Measurements from ENCODE around the gene ERGIC1. TPM values are rescaled to one million over a fixed set of nuclear protein-coding genes. Genes with fewer than 3 reads are reported as not detected.
A peak's percentile ranks its signal among the peaks of the same experiment; 100 is the strongest.

The ERGIC1 gene
- total RNA-seq, 1 experiment from 2014 or later, result 202 TPM

GRCh38 chr5:172898843-172899369 is 64.9 kb downstream of the ERGIC1 start:
- DNase-seq (ENCODE audit: low read depth in 1 of 2, low spot score in 2 of 2), result no peak
- Histone ChIP-seq H3K27ac (peak overlapping the region; percentile 86), H3K27me3 (replicated peaks) (no peaks in the 10 kb centered on the region), H3K36me3 (peaks cover 46% of the 10 kb centered on the region), H3K9me3 (replicated peaks) (no peaks in the 10 kb centered on the region), H3K4me3 (no peak overlapping the region), H3K4me1 (replicated peaks) (peaks cover 84% of the 10 kb centered on the region)

- no peak overlapping the region for H3K4me3 ChIP-seq
- DNase-seq (ENCODE audit: low read depth in 1 of 2, low spot score in 2 of 2), result no peak
- peak overlapping the region; percentile 95; the same call in 1 of the 2 replicates for H3K27ac ChIP-seq
- H3K9me3 ChIP-seq (replicated peaks), result no peaks in the 10 kb centered on the region
- H3K4me1 ChIP-seq (replicated peaks), result peaks cover 89% of the 10 kb centered on the region
- H3K27me3 ChIP-seq (replicated peaks), result no peaks in the 10 kb centered on the region
- H3K36me3 ChIP-seq, result peaks cover 49% of the 10 kb centered on the region
Observed at GRCh38 chr5:172899436-172899835, 65.4 kb downstream of the ERGIC1 start.

GRCh38 chr5:172901012-172901780 is 67.1 kb downstream of the ERGIC1 start:
- Histone ChIP-seq H3K9me3 (replicated peaks) (no peaks in the 10 kb centered on the region), H3K4me1 (replicated peaks) (peaks cover 96% of the 10 kb centered on the region), H3K4me3 (peak overlapping the region; percentile 8), H3K27ac (peak overlapping the region; percentile 95), H3K27me3 (replicated peaks) (no peaks in the 10 kb centered on the region), H3K36me3 (peaks cover 55% of the 10 kb centered on the region)
- peak; percentile 98 for DNase-seq (ENCODE audit: low read depth in 1 of 2, low spot score in 2 of 2)

- Histone ChIP-seq H3K27ac (peak overlapping the region; percentile 95), H3K9me3 (replicated peaks) (no peaks in the 10 kb centered on the region), H3K27me3 (replicated peaks) (no peaks in the 10 kb centered on the region), H3K4me1 (replicated peaks) (peaks cover 96% of the 10 kb centered on the region), H3K4me3 (no peak overlapping the region), H3K36me3 (peaks cover 47% of the 10 kb centered on the region)
- DNase-seq (ENCODE audit: low read depth in 1 of 2, low spot score in 2 of 2), result peak; percentile 96 to 99
Observed at GRCh38 chr5:172901788-172902496, 67.9 kb downstream of the ERGIC1 start.

GRCh38 chr5:172902497-172903472 is 68.7 kb downstream of the ERGIC1 start:
- Histone ChIP-seq H3K27ac (peak overlapping the region; percentile 95), H3K27me3 (replicated peaks) (no peaks in the 10 kb centered on the region), H3K9me3 (replicated peaks) (no peaks in the 10 kb centered on the region), H3K4me3 (no peak overlapping the region), H3K36me3 (peaks cover 46% of the 10 kb centered on the region), H3K4me1 (replicated peaks) (peaks cover 90% of the 10 kb centered on the region)
- peak; percentile 99 to 100 for DNase-seq (ENCODE audit: low read depth in 1 of 2, low spot score in 2 of 2)

GRCh38 chr5:172903790-172904189 is 69.7 kb downstream of the ERGIC1 start:
- Histone ChIP-seq H3K9me3 (replicated peaks) (no peaks in the 10 kb centered on the region), H3K27me3 (replicated peaks) (no peaks in the 10 kb centered on the region), H3K36me3 (peaks cover 42% of the 10 kb centered on the region), H3K4me1 (replicated peaks) (peaks cover 83% of the 10 kb centered on the region), H3K27ac (peak overlapping the region; percentile 95), H3K4me3 (no peak overlapping the region)
- DNase-seq (ENCODE audit: low read depth in 1 of 2, low spot score in 2 of 2), result peak; percentile 94 to 96

- H3K36me3 ChIP-seq, result peaks cover 41% of the 10 kb centered on the region
- no peak overlapping the region for H3K4me3 ChIP-seq
- peaks cover 78% of the 10 kb centered on the region for H3K4me1 ChIP-seq (replicated peaks)
- H3K9me3 ChIP-seq (replicated peaks), result no peaks in the 10 kb centered on the region
- H3K27me3 ChIP-seq (replicated peaks), result no peaks in the 10 kb centered on the region
- peak overlapping the region; percentile 95 for H3K27ac ChIP-seq
- no peak for DNase-seq (ENCODE audit: low read depth in 1 of 2, low spot score in 2 of 2)
Observed at GRCh38 chr5:172904312-172904642, 70.2 kb downstream of the ERGIC1 start.

- Histone ChIP-seq H3K27ac (peak overlapping the region; percentile 95), H3K4me1 (replicated peaks) (peaks cover 73% of the 10 kb centered on the region), H3K9me3 (replicated peaks) (no peaks in the 10 kb centered on the region), H3K36me3 (peaks cover 39% of the 10 kb centered on the region), H3K4me3 (no peak overlapping the region), H3K27me3 (replicated peaks) (no peaks in the 10 kb centered on the region)
- peak; percentile 77 to 82 for DNase-seq (ENCODE audit: low read depth in 1 of 2, low spot score in 2 of 2)
Observed at GRCh38 chr5:172904643-172905345, 70.7 kb downstream of the ERGIC1 start.

- H3K27ac ChIP-seq, result peak overlapping the region; percentile 95
- peaks cover 65% of the 10 kb centered on the region for H3K4me1 ChIP-seq (replicated peaks)
- DNase-seq (ENCODE audit: low read depth in 1 of 2, low spot score in 2 of 2), result no peak
- H3K27me3 ChIP-seq (replicated peaks), result no peaks in the 10 kb centered on the region
- H3K9me3 ChIP-seq (replicated peaks), result no peaks in the 10 kb centered on the region
- peaks cover 39% of the 10 kb centered on the region for H3K36me3 ChIP-seq
- no peak overlapping the region for H3K4me3 ChIP-seq
Observed at GRCh38 chr5:172905346-172906140, 71.5 kb downstream of the ERGIC1 start.

- peaks cover 40% of the 10 kb centered on the region for H3K36me3 ChIP-seq
- H3K27ac ChIP-seq, result peak overlapping the region; percentile 95
- peak in 1 of 2 experiments; percentile 72 for DNase-seq (ENCODE audit: low read depth in 1 of 2, low spot score in 2 of 2)
- H3K4me1 ChIP-seq (replicated peaks), result peaks cover 65% of the 10 kb centered on the region
- no peaks in the 10 kb centered on the region for H3K9me3 ChIP-seq (replicated peaks)
- H3K27me3 ChIP-seq (replicated peaks), result no peaks in the 10 kb centered on the region
- no peak overlapping the region for H3K4me3 ChIP-seq
Observed at GRCh38 chr5:172906436-172906835, 72.4 kb downstream of the ERGIC1 start.

- Histone ChIP-seq H3K4me3 (no peak overlapping the region), H3K4me1 (replicated peaks) (peaks cover 63% of the 10 kb centered on the region), H3K36me3 (peaks cover 36% of the 10 kb centered on the region), H3K27ac (peak overlapping the region; percentile 95), H3K27me3 (replicated peaks) (no peaks in the 10 kb centered on the region), H3K9me3 (replicated peaks) (no peaks in the 10 kb centered on the region)
- no peak for DNase-seq (ENCODE audit: low read depth in 1 of 2, low spot score in 2 of 2)
Observed at GRCh38 chr5:172906888-172907287, 72.8 kb downstream of the ERGIC1 start.

GRCh38 chr5:172907657-172908056 is 73.6 kb downstream of the ERGIC1 start:
- no peak overlapping the region for H3K4me3 ChIP-seq
- peaks cover 41% of the 10 kb centered on the region for H3K36me3 ChIP-seq
- no peak overlapping the region for H3K27ac ChIP-seq
- DNase-seq (ENCODE audit: low read depth in 1 of 2, low spot score in 2 of 2), result no peak
- H3K9me3 ChIP-seq (replicated peaks), result no peaks in the 10 kb centered on the region
- peaks cover 56% of the 10 kb centered on the region for H3K4me1 ChIP-seq (replicated peaks)
- no peaks in the 10 kb centered on the region for H3K27me3 ChIP-seq (replicated peaks)

All from SJSA1 (cell line).